Fibroblast of mammary gland (primary cell): ENCODE measurements around the gene MYO10.

Source experiments
- DNase-seq: peaks from one replicate; pipeline ENCODE4 v3.0.0-alpha.2; 2010; ENCODE audit warnings: low read depth
- H3K4me3 ChIP-seq: 2 replicates; pipeline ENCODE4 v1.5.1; 2011; ENCODE audit warnings: low read depth, mild to moderate bottlenecking, low read length, moderate library complexity; ENCODE audit not compliant: control insufficient read depth
- CTCF ChIP-seq: conservative IDR thresholded peaks from 2 replicates; pipeline ENCODE4 v1.5.1; 2011; ENCODE audit warnings: low read depth, low read length, inconsistent platforms; ENCODE audit not compliant: control insufficient read depth, insufficient read depth

MYO10 gene

GRCh38 chr5:16788957-16789356, 147.1 kb downstream of the MYO10 start:
- TF ChIP-seq CTCF = no peak
- H3K4me3 ChIP-seq = no peak overlapping the region
- DNase-seq = no peak

GRCh38 chr5:16787278-16787677, 148.8 kb downstream of the MYO10 start:
- TF ChIP-seq CTCF = no peak
- no peak for DNase-seq
- H3K4me3 ChIP-seq = no peak overlapping the region

- DNase-seq = no peak
- TF ChIP-seq CTCF = no peak
- H3K4me3 ChIP-seq = no peak overlapping the region
These were observed 151.0 kb downstream of the MYO10 start for GRCh38 chr5:16784843-16785791.

- no peak for TF ChIP-seq CTCF
- H3K4me3 ChIP-seq = no peak overlapping the region
- DNase-seq = peak; percentile 90
These were observed 152.0 kb downstream of the MYO10 start for GRCh38 chr5:16784088-16784487.

- TF ChIP-seq CTCF = no peak
- DNase-seq = no peak
- no peak overlapping the region for H3K4me3 ChIP-seq
These were observed 154.1 kb downstream of the MYO10 start for GRCh38 chr5:16781828-16782626.

GRCh38 chr5:16780325-16780724, 155.8 kb downstream of the MYO10 start:
- TF ChIP-seq CTCF = no peak
- DNase-seq = no peak
- H3K4me3 ChIP-seq = no peak overlapping the region
